HCT116 (cell line): ENCODE measurements around the gene TBXAS1. TPM values are rescaled to one million over a fixed set of nuclear protein-coding genes. Genes with fewer than 3 reads are reported as not detected.
"Not testable (repeated sequence)": the region's sequence is repeated elsewhere in the genome, so short reads cannot be mapped to it uniquely, and the experiment has no call there.

ENCODE experiments used
- ATAC-seq: fragments of 200-7000 bp; cut with Tn5 transposase; 2 replicates; pipeline ENCODE4 v1.9.1; 2020; ENCODE audit warnings: mild to moderate bottlenecking, moderate library complexity
- BruUV-seq: library from RNA; stranded (reverse); fragments of 400-500 nt; replicated peaks from 2 replicates; lab custom pipeline; 2021; lab: Mats Ljungman, UMichigan
- CTCF ChIA-PET: fragments of 300-600 bp; sonication (Branson Sonifier 250); formaldehyde crosslinking; loops from one replicate; lab custom pipeline; 2021; ENCODE audit warnings: antibody characterized with exemption; lab: Charles Lee
- POLR2A ChIA-PET: fragments of 300-600, 350-600 bp; sonication (Branson Sonifier 250); formaldehyde crosslinking; loops from one replicate; lab custom pipeline; 2021; ENCODE audit warnings: antibody characterized with exemption; lab: Charles Lee
- RAD21 ChIA-PET, 2 experiments: fragments of 300-600 bp; sonication (Branson Sonifier 250); formaldehyde crosslinking; loops; one replicate each; lab custom pipeline; 2023; ENCODE audit warnings: low total read pairs in 2 of 2; ENCODE audit not compliant: uncharacterized antibody in 2 of 2, unreplicated experiment in 2 of 2, low non-redundant PET in 1 of 2; lab: Charles Lee
- DNase-seq: peaks from one replicate; pipeline ENCODE4 v3.0.0-alpha.2; 2010; ENCODE audit warnings: low read depth, low spot score
- H2AFZ ChIP-seq: fragments of 200-600 bp; shearing (Covaris generic), sonication (generic); 2 replicates; pipeline ENCODE4 v1.6.1; 2017; ENCODE audit warnings: low read depth, mixed run types, mixed read lengths, antibody characterized with exemption, low read length; ENCODE audit not compliant: poor library complexity, severe bottlenecking
- H3K27ac ChIP-seq: 2 replicates; pipeline ENCODE4 v1.5.1; 2012; ENCODE audit warnings: low read depth, low read length
- H3K27me3 ChIP-seq: fragments of 200-600 bp; sonication (generic); 2 replicates; pipeline ENCODE4 v1.6.1; 2016; ENCODE audit warnings: mixed run types, low read length, mixed read lengths; ENCODE audit not compliant: insufficient read depth
- H3K36me3 ChIP-seq, 2 experiments: fragments of 200-500 bp in 1 of 2; fragments of 200-600 bp in 1 of 2; sonication (Bioruptor generic) in 1 of 2; sonication (generic) in 1 of 2; 2 replicates each; pipeline versions ENCODE4 v1.5.1 to v1.6.1; 2014 to 2016; ENCODE audit warnings: low read length in 2 of 2, inconsistent platforms in 1 of 2, mixed read lengths in 1 of 2, mixed run types in 1 of 2; ENCODE audit not compliant: insufficient read depth in 2 of 2, control insufficient read depth in 1 of 2
- H3K4me1 ChIP-seq, 2 experiments: fragments of 200-600 bp in 1 of 2; sonication (generic) in 1 of 2; 2 replicates each; pipeline versions ENCODE4 v1.5.1 to v1.6.1; 2012 to 2017; ENCODE audit warnings: low read length in 2 of 2, inconsistent platforms in 1 of 2, mild to moderate bottlenecking in 1 of 2, mixed read lengths in 1 of 2, mixed run types in 1 of 2, moderate library complexity in 1 of 2; ENCODE audit not compliant: insufficient read depth in 2 of 2, control insufficient read depth in 1 of 2
- H3K4me2 ChIP-seq: fragments of 200-600 bp; sonication (generic); 2 replicates; pipeline ENCODE4 v1.6.1; 2017; ENCODE audit warnings: mixed run types, low read length, mixed read lengths
- H3K4me3 ChIP-seq, 2 experiments: fragments of 200-600 bp in 1 of 2; sonication (generic) in 1 of 2; replicated peaks in 1 of 2; 2 replicates each; pipeline ENCODE4 v1.5.1; 2011 to 2016; ENCODE audit warnings: low read length in 2 of 2, control low read depth in 1 of 2, low read depth in 1 of 2, mild to moderate bottlenecking in 1 of 2, mixed read lengths in 1 of 2, mixed run types in 1 of 2
- H3K79me2 ChIP-seq: fragments of 200-600 bp; sonication (generic); 2 replicates; pipeline ENCODE4 v1.6.1; 2017; ENCODE audit warnings: mild to moderate bottlenecking, mixed run types, low read length, moderate library complexity, mixed read lengths; ENCODE audit not compliant: insufficient read depth
- H3K9ac ChIP-seq: fragments of 200-600 bp; sonication (generic); 2 replicates; pipeline ENCODE4 v1.6.1; 2016; ENCODE audit warnings: low read length, mixed read lengths
- H3K9me2 ChIP-seq: fragments of 200-600 bp; sonication (generic), shearing (Covaris generic); 2 replicates; pipeline ENCODE4 v1.6.1; 2017; ENCODE audit warnings: mixed run types, mild to moderate bottlenecking, moderate library complexity; ENCODE audit not compliant: insufficient read depth
- H3K9me3 ChIP-seq, 2 experiments: fragments of 200-500 bp in 1 of 2; fragments of 200-600 bp in 1 of 2; sonication (Bioruptor generic) in 1 of 2; sonication (generic) in 1 of 2; 2 replicates each; pipeline ENCODE4 v1.6.1; 2014 to 2017; ENCODE audit warnings: low read length in 2 of 2, mixed read lengths in 2 of 2, inconsistent platforms in 1 of 2, low read depth in 1 of 2, mild to moderate bottlenecking in 1 of 2, mixed run types in 1 of 2, moderate library complexity in 1 of 2; ENCODE audit not compliant: control insufficient read depth in 1 of 2, insufficient read depth in 1 of 2
- H4K20me1 ChIP-seq: fragments of 200-600 bp; sonication (generic), shearing (Covaris generic); 2 replicates; pipeline ENCODE4 v1.6.1; 2017; ENCODE audit warnings: mixed run types, mild to moderate bottlenecking, moderate library complexity; ENCODE audit not compliant: insufficient read depth
- CBX3 ChIP-seq: IDR thresholded peaks from 2 replicates; pipeline ENCODE4 v1.6.1; 2012; ENCODE audit warnings: low read depth
- EGR1 ChIP-seq: IDR thresholded peaks from 2 replicates; pipeline ENCODE4 v1.6.1; 2012; ENCODE audit warnings: low read depth
- SIN3A ChIP-seq: IDR thresholded peaks from 2 replicates; pipeline ENCODE4 v1.6.1; 2012; ENCODE audit warnings: low read depth
- intact Hi-C: fragments of 100-400 bp; cut with micrococcal nuclease; formaldehyde crosslinking; loops from 2 replicates; pipeline ENCODE4 v1.10.0; 2022
- total RNA-seq: library from RNA; stranded (reverse); gene quantifications from one replicate; pipeline ENCODE4 v1.2.1, GENCODE V29; 2021; ENCODE audit not compliant: unreplicated experiment
- TF ChIP-seq, protein P1 (sequence below): IDR thresholded peaks from 2 replicates; pipeline ENCODE4 v1.6.1; 2012
- TF ChIP-seq, protein P2 (sequence below): IDR thresholded peaks from 2 replicates; pipeline ENCODE4 v1.6.1; 2011; ENCODE audit warnings: mild to moderate bottlenecking, low read length, moderate library complexity; ENCODE audit not compliant: insufficient replicate concordance; ENCODE audit errors: extremely low read depth
- TF ChIP-seq, protein P3 (sequence below), 3 experiments: fragments of 200-600 bp in 1 of 3; sonication (generic) in 1 of 3; IDR thresholded peaks in 2 of 3; conservative IDR thresholded peaks in 1 of 3; 2 replicates each; pipeline ENCODE4 v1.5.1; 2012 to 2017; ENCODE audit warnings: low read depth in 2 of 3, low read length in 2 of 3, antibody characterized with exemption in 1 of 3, borderline replicate concordance in 1 of 3, control low read depth in 1 of 3, mild to moderate bottlenecking in 1 of 3, mixed read lengths in 1 of 3, mixed run types in 1 of 3, moderate library complexity in 1 of 3; ENCODE audit not compliant: insufficient read depth in 1 of 3
- TF ChIP-seq, protein P4 (sequence below): IDR thresholded peaks from 2 replicates; pipeline ENCODE4 v1.6.1; 2012

The TBXAS1 gene
- total RNA-seq, 1 experiment from 2014 or later: 1.4 TPM

DNA sequence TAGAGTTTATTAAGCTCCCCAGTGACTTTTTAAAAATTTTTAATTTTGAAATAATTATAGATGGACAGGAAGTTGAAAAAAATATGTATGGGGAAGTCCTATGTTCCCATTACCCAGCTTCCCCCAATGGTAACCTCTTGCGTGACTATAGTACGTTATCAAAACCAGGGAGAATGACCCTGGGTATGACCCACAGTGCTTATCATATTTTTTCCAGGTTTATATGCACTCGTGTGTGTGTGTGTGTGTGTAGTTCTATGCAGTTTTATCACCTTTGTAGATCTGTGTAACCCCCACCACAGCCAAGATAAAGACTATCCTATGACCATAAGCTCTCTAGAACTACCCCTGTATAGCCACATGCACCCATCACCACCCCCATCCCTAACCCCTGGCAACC lies 72.8 kb downstream of the TBXAS1 start (continued):
- TF ChIP-seq, protein P1, sequence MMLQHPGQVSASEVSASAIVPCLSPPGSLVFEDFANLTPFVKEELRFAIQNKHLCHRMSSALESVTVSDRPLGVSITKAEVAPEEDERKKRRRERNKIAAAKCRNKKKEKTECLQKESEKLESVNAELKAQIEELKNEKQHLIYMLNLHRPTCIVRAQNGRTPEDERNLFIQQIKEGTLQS: no peak
- TF ChIP-seq SIN3A (no peak), EGR1 (no peak)
- TF ChIP-seq, protein P2, sequence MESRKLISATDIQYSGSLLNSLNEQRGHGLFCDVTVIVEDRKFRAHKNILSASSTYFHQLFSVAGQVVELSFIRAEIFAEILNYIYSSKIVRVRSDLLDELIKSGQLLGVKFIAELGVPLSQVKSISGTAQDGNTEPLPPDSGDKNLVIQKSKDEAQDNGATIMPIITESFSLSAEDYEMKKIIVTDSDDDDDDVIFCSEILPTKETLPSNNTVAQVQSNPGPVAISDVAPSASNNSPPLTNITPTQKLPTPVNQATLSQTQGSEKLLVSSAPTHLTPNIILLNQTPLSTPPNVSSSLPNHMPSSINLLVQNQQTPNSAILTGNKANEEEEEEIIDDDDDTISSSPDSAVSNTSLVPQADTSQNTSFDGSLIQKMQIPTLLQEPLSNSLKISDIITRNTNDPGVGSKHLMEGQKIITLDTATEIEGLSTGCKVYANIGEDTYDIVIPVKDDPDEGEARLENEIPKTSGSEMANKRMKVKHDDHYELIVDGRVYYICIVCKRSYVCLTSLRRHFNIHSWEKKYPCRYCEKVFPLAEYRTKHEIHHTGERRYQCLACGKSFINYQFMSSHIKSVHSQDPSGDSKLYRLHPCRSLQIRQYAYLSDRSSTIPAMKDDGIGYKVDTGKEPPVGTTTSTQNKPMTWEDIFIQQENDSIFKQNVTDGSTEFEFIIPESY: no peak
- TF ChIP-seq, protein P3, sequence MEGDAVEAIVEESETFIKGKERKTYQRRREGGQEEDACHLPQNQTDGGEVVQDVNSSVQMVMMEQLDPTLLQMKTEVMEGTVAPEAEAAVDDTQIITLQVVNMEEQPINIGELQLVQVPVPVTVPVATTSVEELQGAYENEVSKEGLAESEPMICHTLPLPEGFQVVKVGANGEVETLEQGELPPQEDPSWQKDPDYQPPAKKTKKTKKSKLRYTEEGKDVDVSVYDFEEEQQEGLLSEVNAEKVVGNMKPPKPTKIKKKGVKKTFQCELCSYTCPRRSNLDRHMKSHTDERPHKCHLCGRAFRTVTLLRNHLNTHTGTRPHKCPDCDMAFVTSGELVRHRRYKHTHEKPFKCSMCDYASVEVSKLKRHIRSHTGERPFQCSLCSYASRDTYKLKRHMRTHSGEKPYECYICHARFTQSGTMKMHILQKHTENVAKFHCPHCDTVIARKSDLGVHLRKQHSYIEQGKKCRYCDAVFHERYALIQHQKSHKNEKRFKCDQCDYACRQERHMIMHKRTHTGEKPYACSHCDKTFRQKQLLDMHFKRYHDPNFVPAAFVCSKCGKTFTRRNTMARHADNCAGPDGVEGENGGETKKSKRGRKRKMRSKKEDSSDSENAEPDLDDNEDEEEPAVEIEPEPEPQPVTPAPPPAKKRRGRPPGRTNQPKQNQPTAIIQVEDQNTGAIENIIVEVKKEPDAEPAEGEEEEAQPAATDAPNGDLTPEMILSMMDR (IDR thresholded peaks at IDR 0.05 in 2 of 3, conservative IDR thresholded peaks at IDR 0.05 in 1 of 3; ENCODE audit: borderline replicate concordance in 1 of 3, insufficient read depth in 1 of 3, low read depth in 2 of 3, low read length in 2 of 3): no peak

DNA sequence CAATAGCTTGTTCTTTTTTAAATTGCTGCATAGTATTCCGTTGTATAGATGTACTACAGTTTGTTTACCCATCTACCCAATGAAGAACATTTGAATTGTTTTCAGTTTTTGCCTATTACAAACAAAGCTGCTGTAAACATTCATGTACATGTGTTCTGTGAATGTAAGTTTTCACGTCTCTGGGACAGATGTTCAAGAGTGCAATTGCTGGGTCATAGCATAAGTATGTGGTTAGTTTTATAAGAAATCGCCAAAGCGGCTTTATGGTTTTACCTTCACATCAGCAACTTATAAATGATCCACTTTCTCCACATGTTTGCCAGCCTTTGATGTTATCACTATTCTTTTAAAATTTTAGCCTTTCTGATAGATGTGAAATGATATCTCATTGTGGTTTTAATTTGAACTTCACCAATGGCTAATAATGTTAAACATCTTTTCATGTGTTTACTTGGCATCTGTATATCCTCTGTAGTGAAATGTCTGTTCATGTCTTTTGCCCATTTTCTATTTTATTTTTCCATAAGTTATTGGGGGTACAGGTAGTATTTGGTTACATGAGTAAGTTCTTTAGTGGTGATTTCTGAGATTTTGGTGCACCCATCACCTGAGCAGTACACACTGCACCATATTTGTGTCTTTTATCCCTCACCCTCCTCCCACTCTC lies 73.5 kb downstream of the TBXAS1 start:
- H3K27ac ChIP-seq: no peak overlapping the region
- no peaks in the 10 kb centered on the region for H3K9me2 ChIP-seq
- H3K36me3 ChIP-seq: no peaks in the 10 kb centered on the region
- no peak overlapping the region for H2AFZ ChIP-seq
- no peak overlapping the region for H3K9ac ChIP-seq
- RAD21 ChIA-PET: no interaction called here
- DNase-seq: no peak
- H4K20me1 ChIP-seq: no peaks in the 10 kb centered on the region
- no peak for TF ChIP-seq CBX3
- TF ChIP-seq, protein P4, sequence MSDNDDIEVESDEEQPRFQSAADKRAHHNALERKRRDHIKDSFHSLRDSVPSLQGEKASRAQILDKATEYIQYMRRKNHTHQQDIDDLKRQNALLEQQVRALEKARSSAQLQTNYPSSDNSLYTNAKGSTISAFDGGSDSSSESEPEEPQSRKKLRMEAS: no peak
- TF ChIP-seq, protein P2: no peak
- TF ChIP-seq, all 23 proteins: peak for 0
- Histone ChIP-seq H3K4me1 (no peaks in the 10 kb centered on the region), H3K4me3 (no peak overlapping the region), H3K4me2 (no peak overlapping the region), H3K79me2 (no peaks in the 10 kb centered on the region), H3K9me3 (no peaks in the 10 kb centered on the region), H3K27me3 (no peaks in the 10 kb centered on the region)
- ChIA-PET POLR2A (no interaction called here), CTCF (no interaction called here)
- ATAC-seq: no peak
- BruUV-seq: no TSS peak
- intact Hi-C loops: no loop called here

DNA sequence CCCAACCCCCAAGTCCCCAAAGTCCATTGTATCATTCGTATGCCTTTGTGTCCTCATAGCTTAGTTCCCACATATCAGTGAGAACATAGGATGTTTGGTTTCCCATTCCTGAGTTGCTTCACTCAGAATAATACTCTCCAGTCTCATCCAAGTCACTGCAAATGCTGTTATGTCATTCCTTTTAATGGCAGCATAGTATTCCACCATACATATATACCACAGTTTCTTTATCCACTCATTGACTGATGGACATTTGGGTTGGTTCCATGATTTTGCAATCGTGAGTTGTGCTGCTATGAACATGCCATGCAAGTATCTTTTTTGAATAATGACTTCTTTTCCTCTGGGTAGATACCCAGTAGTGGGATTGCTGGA lies 74.0 kb downstream of the TBXAS1 start:
- H3K27me3 ChIP-seq, RAD21 ChIA-PET, CTCF ChIA-PET, H2AFZ ChIP-seq, POLR2A ChIA-PET, H4K20me1 ChIP-seq, ATAC-seq, H3K4me1 ChIP-seq, H3K4me3 ChIP-seq, BruUV-seq, H3K9me3 ChIP-seq, DNase-seq, H3K27ac ChIP-seq, H3K9me2 ChIP-seq, H3K9ac ChIP-seq, H3K4me2 ChIP-seq, H3K36me3 ChIP-seq, intact Hi-C loops, H3K79me2 ChIP-seq: not testable (repeated sequence)
